GM11168 (cell line): Measurements from ENCODE around the gene ZNF331.
"Not testable (repeated sequence)": the region's sequence is repeated elsewhere in the genome, so short reads cannot be mapped to it uniquely, and the experiment has no call there.

ENCODE experiments used
- in situ Hi-C: fragments of 300-500 bp; cut with MboI; formaldehyde crosslinking; loops from one replicate; pipeline ENCODE4 v1.12.0; 2022; ENCODE audit warnings: low sequenced_read_pairs; ENCODE audit not compliant: unreplicated experiment

The ZNF331 gene

DNA sequence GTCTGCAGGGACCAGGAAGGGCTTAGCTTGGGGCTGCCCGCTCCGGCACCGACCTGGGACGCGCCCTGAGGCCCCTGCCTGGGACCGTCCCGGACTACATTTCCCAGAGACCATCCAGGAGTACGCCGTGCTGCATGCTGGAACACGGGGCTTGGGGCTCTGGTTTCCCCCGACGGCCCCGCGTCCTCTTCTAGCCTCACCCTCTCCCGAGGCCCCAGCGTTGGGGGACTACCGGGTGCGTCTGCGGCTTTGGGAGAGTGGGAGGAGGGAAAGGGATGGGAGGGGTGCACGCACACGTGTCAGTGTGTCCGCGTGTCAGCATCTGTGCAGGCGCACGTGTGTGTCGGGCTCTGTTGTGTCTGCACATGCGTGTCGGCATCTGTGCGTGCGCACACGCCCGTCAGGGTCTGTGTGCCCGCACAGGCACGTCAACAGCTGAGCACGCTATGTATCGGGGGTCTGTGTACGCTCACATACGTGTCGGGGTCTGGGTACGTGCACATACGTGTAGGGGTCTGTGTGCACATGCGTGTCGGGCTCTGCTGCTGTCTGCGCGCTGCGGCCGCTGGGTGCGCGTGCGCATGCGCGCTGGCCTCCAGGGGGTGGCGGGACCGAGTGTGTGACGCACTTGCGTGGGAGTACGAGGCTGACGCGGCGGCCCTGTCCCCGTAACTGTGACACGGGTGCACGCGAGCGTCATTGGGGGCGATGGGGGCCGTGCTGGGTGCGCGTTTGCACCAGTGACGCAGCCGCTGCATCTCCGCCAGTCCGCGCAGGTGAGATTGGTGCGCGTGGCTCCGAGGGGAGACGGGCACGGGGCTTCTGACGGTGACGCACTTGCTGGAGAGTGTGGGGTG is at the start of gene ZNF331:
ZNF331 (plus strand) TSS at position 625 of the 857 bp plus-strand sequence. CDS start 31,232 bp downstream, outside the sequence.
- in situ Hi-C loops: no loop called here

GRCh38 chr19:53492153-53492552 is 45.8 kb upstream of the ZNF331 start:
- in situ Hi-C loops: no loop called here

DNA sequence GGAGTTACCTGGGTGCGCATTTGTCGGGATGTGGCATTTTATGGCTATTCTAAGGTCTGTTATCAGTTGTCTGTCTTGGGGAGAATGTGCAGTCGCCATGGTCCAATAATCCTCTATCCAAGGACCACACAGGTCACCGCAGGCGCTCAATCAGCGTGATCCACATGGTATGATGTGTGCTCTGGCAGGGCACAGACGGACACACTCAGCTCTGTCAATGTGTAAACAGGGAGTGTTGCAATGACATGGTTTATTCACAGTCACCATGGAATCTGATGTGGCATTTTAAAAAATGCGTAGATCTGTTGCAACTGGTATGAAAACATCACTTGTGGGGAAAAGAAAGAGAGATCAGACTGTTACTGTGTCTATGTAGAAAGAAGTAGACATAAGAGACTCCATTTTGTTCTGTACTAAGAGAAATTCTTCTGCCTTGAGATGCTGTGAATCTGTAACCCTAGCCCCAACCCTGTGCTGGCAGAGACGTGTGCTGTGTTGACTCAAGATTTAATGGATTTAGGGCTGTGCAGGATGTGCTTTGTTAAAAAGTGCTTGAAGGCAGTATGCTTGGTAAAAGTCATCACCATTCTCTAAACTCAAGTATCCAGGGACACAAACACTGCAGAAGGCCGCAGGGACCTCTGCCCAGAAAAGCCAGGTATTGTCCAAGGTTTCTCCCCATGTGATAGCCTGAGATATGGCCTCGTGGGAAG is 40.5 kb upstream of the ZNF331 start:
- in situ Hi-C loops: not testable (repeated sequence)

DNA sequence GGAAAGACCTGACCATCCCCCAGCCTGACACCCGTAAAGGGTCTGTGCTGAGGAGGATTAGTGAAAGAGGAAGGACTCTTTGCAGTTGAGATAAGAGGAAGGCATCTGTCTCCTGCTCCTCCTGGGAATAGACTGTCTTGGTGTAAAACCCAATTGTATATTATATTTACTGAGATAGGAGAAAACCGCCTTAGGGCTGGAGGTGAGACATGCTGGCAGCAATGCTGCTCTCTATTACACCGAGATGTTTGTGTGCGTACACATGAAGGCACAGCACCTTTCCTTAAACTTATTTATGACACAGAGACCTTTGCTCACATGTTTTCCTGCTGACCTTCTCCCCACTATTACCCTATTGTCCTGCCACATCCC is 39.9 kb upstream of the ZNF331 start:
- in situ Hi-C loops: not testable (repeated sequence)

- in situ Hi-C loops: not testable (repeated sequence)
Observed at GRCh38 chr19:53503151-53503550, 34.8 kb upstream of the ZNF331 start.

GRCh38 chr19:53503671-53504364 is 34.1 kb upstream of the ZNF331 start:
- in situ Hi-C loops: not testable (repeated sequence)

- in situ Hi-C loops: not testable (repeated sequence)
Observed at GRCh38 chr19:53504365-53504703, 33.6 kb upstream of the ZNF331 start.

DNA sequence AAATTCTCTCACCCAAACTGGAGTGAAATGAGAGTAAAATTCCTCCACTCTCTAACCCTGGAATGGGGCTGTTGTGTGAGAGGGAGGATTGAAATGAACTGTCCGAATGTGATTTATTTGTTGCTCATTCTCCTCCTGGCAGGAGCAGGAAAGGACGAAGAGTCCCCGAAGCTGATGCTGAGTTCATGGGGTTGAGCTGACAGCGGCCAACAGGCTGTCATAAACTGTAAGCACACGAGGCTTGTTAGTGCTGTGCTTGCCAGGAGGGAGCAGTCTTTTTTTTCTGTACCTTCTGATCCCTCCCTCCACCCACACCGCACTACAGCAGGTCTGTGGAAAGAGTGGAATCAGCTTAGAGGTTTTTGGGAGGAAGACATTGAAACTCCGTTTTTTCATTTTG is 33.1 kb upstream of the ZNF331 start:
- in situ Hi-C loops: no loop called here

DNA sequence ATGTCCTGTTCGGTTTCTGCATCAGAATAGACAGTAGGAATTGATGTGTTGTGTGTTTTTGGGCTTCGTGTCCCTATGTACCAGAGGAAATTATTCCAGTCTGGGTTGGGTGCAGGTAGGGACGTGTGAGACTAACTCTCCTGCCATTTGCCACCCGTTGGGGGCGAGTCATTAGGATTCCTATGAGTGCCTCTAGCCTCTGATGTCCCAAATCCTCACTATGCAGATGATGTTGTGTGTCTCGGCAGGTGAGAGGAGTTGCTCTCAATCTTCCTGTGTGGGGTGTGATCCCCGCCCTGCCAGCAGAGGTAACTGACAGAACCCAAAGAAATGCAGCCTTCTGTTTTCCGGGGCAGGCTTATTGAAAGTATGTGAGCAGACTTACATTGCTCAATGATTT is 31.2 kb upstream of the ZNF331 start:
- in situ Hi-C loops: no loop called here

- in situ Hi-C loops: no loop called here
Observed at GRCh38 chr19:53507523-53508442, 30.2 kb upstream of the ZNF331 start.

DNA sequence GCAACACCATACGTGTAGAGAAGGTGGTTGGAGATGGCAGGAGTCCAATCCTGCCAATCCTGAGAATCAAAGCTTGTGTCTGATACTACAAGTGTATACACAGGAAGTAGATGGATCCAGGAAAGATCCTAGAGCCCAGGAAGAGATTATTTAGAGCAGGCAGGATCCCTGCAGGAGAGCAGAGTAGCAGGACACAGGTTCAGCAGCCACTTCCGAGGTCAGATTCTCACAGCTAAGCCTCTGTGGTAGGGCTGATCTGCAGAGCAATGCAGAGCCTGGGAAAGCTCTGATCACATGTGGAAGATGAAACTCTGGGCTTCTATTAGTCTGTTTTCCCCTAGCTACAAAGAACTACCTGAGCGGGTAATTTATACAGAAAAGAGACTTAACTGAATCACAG is 28.5 kb upstream of the ZNF331 start:
- in situ Hi-C loops: no loop called here

- in situ Hi-C loops: no loop called here
Observed at GRCh38 chr19:53509845-53510244, 28.1 kb upstream of the ZNF331 start.

GRCh38 chr19:53511357-53511756 is 26.6 kb upstream of the ZNF331 start:
- in situ Hi-C loops: no loop called here

GRCh38 chr19:53511933-53512374 is 26.0 kb upstream of the ZNF331 start:
- in situ Hi-C loops: no loop called here

- in situ Hi-C loops: not testable (repeated sequence)
Observed at GRCh38 chr19:53515047-53515446, 22.9 kb upstream of the ZNF331 start.

DNA sequence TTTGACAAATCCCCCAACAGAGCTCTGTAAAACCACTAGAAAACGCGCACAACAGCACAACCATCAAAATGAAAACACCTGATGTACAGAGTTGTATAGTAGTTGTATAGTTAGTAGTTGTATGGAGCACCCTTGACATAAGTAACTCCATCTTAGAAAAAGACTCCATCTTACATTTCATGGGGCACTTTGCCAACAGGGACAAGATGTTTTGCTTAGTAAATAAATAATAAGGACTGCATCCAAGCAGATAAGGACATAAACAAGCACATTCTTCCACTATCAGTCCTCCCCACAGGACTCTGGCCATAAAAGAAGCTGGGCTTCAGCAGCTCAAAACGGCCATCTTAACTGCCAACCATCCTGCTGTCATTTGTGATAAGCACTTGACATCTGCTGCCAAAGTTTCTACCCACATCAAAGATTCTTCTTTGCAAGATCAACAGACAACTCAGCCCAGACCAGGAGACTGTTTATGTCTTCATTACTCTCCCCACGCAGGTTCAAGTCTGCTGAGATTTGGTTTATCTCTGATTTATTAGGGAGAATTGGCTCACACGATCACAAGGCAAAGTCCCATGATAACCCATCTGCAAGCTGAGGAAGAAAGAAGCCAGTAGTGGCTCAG is 20.7 kb upstream of the ZNF331 start:
- in situ Hi-C loops: no loop called here

- in situ Hi-C loops: no loop called here
Observed at GRCh38 chr19:53518121-53518520, 19.8 kb upstream of the ZNF331 start.

- in situ Hi-C loops: no loop called here
Observed at GRCh38 chr19:53518716-53519115, 19.2 kb upstream of the ZNF331 start.

GRCh38 chr19:53519446-53519845 is 18.5 kb upstream of the ZNF331 start:
- in situ Hi-C loops: no loop called here

DNA sequence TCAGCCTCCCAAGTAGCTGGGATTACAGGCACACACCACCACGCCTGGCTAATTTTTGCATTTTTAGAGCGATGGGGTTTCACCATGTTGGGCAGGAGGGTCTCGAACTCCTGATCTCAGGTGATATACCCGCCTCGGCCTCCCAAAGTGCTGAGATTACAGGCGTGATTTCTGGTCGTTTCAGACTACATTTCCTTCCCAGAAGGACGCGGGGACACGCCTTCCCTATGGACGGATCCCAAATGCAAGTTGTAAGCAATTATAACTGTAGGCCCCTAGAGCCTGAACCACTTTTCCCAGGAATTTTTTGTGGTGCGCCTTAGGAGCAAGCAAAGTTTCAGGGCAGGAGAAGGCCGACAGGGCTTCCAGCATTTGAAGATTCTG is 17.8 kb upstream of the ZNF331 start:
- in situ Hi-C loops: no loop called here
